Aorta (tissue), 5 donors: ENCODE measurements around the gene CYFIP2. TPM values are rescaled to one million over a fixed set of nuclear protein-coding genes. Genes with fewer than 3 reads are reported as not detected.

Experiments used
- ATAC-seq: fragments of 200-7000 bp; cut with Tn5 transposase; one replicate; pipeline ENCODE4 v1.9.1; 2022; ENCODE audit warnings: moderate library complexity; ENCODE audit not compliant: low FRiP score
- DNase-seq, 2 donors: peaks; one replicate each; pipeline ENCODE4 v3.0.0-alpha.2; 2020
- H3K27ac ChIP-seq, 2 donors: one replicate each; pipeline ENCODE4 v1.5.1; 2013; ENCODE audit warnings: low read length in 2 of 2, mild to moderate bottlenecking in 2 of 2, moderate library complexity in 2 of 2, control low read depth in 1 of 2, inconsistent platforms in 1 of 2, low read depth in 1 of 2
- H3K27me3 ChIP-seq, 2 donors: one replicate each; pipeline ENCODE4 v1.6.1; 2013; ENCODE audit warnings: control low read depth in 1 of 2, low read length in 1 of 2, mild to moderate bottlenecking in 1 of 2, moderate library complexity in 1 of 2; ENCODE audit not compliant: insufficient read depth in 2 of 2, control insufficient read depth in 1 of 2
- H3K36me3 ChIP-seq, 2 donors: one replicate each; pipeline ENCODE4 v1.6.1; 2013; ENCODE audit warnings: control low read depth in 1 of 2, low read length in 1 of 2, mild to moderate bottlenecking in 1 of 2; ENCODE audit not compliant: insufficient read depth in 2 of 2, control insufficient read depth in 1 of 2
- H3K4me1 ChIP-seq, 2 donors: one replicate each; pipeline ENCODE4 v1.6.1; 2013; ENCODE audit warnings: low read length in 2 of 2, control low read depth in 1 of 2, mild to moderate bottlenecking in 1 of 2, moderate library complexity in 1 of 2; ENCODE audit not compliant: insufficient read depth in 2 of 2, control insufficient read depth in 1 of 2
- H3K4me3 ChIP-seq, 2 donors: one replicate each; pipeline ENCODE4 v1.5.1; 2013; ENCODE audit warnings: low read length in 2 of 2, control low read depth in 1 of 2, mild to moderate bottlenecking in 1 of 2
- H3K9me3 ChIP-seq: one replicate; pipeline ENCODE4 v1.6.1; 2013; ENCODE audit warnings: mild to moderate bottlenecking, low read length; ENCODE audit not compliant: control insufficient read depth
- WGBS, 2 donors: extraction: QIAGEN DNeasy Blood & Tissue Kit; methylation state at CpG; one replicate each; pipeline ENCODE4 v1.1.7; 2013; 5-methylcytosine and 5-hydroxymethylcytosine counted together
- intact Hi-C, 2 donors: fragments of 100-400 bp; cut with DNase I; formaldehyde crosslinking; loops; one replicate each; pipeline versions ENCODE4 v1.14.2 to v1.15.0; 2022
- polyA plus RNA-seq, 2 donors: library from polyadenylated mRNA; stranded (reverse); fragments of 200-250 nt; gene quantifications; one replicate each; pipeline ENCODE4 v1.2.3, GENCODE V29; 2013
- total RNA-seq, 2 donors: library from RNA; stranded (reverse); fragmentation: NEBNext Ultra II Directional; extraction: Animal tissue kit (Norgen Biotek cat#: 25700); gene quantifications; one replicate each; pipeline ENCODE4 v1.2.1, GENCODE V29; 2021
- donor health status: healthy with polysubstance abuse.
- donor health status: Bipolar disorder and iron deficiency.
- donor health status: DM: no; HTN: no; CAD: no.
- donor health status: DM: no; HTN: no; CAD: no.
- donor health status: DM: yes; HTN: yes; CAD: no.

Gene CYFIP2
- total and polyA plus RNA-seq, 4 donors = 42.0 to 144 (median 113) TPM

DNA sequence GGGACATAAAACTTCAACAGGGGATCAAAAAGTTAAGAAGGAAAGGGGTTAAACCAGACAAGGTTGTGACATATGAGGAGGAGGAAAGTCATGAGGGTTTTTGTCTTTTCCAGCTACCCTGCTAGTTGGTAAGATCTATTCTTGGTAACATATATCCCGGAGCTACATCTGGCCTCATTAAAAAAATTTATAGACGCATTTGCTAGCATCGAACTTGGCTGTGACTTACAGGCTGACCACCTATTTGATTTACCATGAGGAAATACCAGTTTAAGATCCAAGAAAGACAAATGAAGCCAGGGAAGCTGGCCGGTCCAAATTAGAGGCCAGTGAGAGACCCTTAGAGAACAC lies 106.5 kb downstream of the CYFIP2 start:
- Histone ChIP-seq H3K27ac (no peak overlapping the region), H3K9me3 (no peaks in the 10 kb centered on the region), H3K27me3 (no peaks in the 10 kb centered on the region), H3K4me3 (no peak overlapping the region), H3K4me1 (peaks cover 2 to 7% of the 10 kb centered on the region in 2 donors), H3K36me3 (no peaks in the 10 kb centered on the region)
- no peak for DNase-seq
- 70 to 74% methylated on average over 4 of the region's 4 CpGs for WGBS, 2 donors
- no peak for ATAC-seq
- intact Hi-C loops = loop anchor here in 1 of 2 donors (10.0 kb wide), 1 partner anchor 372 kb away; the partner anchor contains the start of gene LSM11

GRCh38 chr5:157378509-157378908 lies 112.6 kb downstream of the CYFIP2 start:
- 79 to 87% methylated on average over 6 of the region's 6 CpGs for WGBS, 2 donors
- DNase-seq = no peak
- Histone ChIP-seq H3K27ac (no peak overlapping the region), H3K27me3 (no peaks in the 10 kb centered on the region), H3K4me3 (no peak overlapping the region), H3K4me1 (peaks cover 4% of the 10 kb centered on the region in 2 donors), H3K9me3 (no peaks in the 10 kb centered on the region), H3K36me3 (no peaks in the 10 kb centered on the region)
- ATAC-seq = no peak
- intact Hi-C loops = loop anchor here in 1 of 2 donors (10.0 kb wide), 1 partner anchor 366 kb away; the partner anchor contains the start of gene LSM11

DNA sequence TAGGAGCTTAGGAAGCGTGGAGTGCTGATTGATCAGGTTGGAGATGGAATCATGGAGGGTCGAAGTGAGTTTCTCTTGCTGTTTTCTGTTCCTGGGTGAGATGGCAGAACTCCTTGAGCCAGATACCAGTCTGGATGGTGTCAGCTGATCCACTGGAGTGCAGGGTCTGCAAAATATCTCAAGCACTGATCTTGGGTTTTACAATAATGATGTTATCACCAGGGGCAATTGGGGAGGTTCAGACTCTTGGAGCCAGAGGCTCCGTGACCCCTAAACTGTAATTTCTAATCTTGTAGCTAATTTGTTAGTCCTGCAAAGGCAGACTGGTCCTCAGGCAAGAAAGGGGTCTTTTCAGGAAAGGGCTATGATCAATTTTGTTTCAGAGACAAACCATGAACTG lies 114.1 kb downstream of the CYFIP2 start:
- DNase-seq (no peak), ATAC-seq (no peak)
- H3K9me3 ChIP-seq = no peaks in the 10 kb centered on the region
- H3K4me1 ChIP-seq = peaks cover 4% of the 10 kb centered on the region in 2 donors
- 92 to 95% methylated on average over 3 of the region's 3 CpGs for WGBS, 2 donors
- H3K27ac ChIP-seq = no peak overlapping the region
- intact Hi-C loops = loop anchor here in 1 of 2 donors (10.0 kb wide), 2 partner anchors 185 to 365 kb away; partner anchors contain the start of gene LSM11
- no peak overlapping the region for H3K4me3 ChIP-seq
- H3K27me3 ChIP-seq = no peaks in the 10 kb centered on the region
- H3K36me3 ChIP-seq = no peaks in the 10 kb centered on the region

DNA sequence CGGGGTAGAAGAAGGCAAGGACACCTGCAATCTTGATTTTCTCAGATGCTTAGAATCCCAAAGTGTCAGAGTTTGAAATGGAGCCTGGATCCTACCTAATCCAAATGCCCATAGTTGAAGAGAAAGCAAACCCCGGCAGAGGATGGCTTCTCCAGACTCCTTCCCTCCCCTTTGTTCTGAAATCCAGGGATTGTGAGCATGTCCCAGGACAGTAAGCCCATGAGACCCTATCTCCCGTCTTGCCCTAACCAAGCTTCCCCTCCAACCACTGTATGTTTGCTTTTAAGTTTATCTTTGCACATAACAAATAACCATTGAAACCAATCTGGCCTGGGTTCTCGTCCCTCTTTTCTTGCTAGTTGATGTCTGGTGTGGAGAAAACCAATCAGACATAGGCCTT lies 115.8 kb downstream of the CYFIP2 start:
- H3K4me3 ChIP-seq = no peak overlapping the region
- ATAC-seq (no peak), DNase-seq (no peak)
- intact Hi-C loops = loop anchor here in 1 of 2 donors (10.0 kb wide), 1 partner anchor 183 kb away; no protein-coding TSS in a partner anchor
- peaks cover 6 to 12% of the 10 kb centered on the region in 2 donors for H3K4me1 ChIP-seq
- 57 to 73% methylated on average over 4 of the region's 4 CpGs for WGBS, 2 donors
- peak overlapping the region; percentile 87 to 89 for H3K27ac ChIP-seq
- H3K36me3 ChIP-seq = no peaks in the 10 kb centered on the region
- no peaks in the 10 kb centered on the region for H3K27me3 ChIP-seq
- H3K9me3 ChIP-seq = no peaks in the 10 kb centered on the region

DNA sequence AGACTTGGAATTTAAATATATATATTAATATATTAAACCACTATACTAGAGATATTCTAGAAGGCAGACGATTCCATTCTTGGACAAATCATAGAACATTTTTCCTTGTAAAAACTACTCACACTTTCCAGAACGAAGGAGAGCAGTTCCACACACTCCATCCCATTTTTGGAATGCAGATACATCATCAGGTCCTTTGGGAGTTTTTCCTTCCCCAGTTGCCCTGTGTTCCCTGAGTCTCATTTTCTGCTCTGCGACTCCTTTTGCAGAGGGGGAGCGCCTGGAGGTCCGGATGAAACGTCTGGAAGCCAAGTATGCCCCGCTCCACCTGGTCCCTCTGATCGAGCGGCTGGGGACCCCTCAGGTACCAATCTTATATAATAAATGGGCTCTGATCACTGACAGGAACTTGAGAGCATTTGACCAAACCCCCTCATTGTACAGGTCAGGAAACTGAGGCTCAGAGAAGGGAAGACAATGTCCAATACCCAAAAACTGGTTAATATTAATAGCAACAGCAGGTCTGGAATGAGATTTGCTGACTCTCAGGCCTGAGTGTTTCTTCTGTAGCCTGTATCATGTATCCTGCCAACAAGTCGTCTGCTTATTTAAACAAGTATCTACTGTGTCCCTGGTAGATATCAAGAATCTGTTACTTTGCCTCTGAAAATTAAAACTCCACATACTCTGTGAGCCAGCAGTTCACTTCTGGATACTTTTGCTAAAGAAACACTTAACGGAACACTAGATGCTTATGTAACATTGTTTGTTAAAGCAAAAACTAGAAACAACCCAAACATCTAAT lies 117.3 kb downstream of the CYFIP2 start:
- no peak for DNase-seq
- Histone ChIP-seq H3K9me3 (no peaks in the 10 kb centered on the region), H3K4me3 (peak overlapping the region; percentile 54 to 92), H3K4me1 (peaks cover 6 to 12% of the 10 kb centered on the region in 2 donors), H3K27me3 (no peaks in the 10 kb centered on the region), H3K36me3 (no peaks in the 10 kb centered on the region), H3K27ac (peak overlapping the region; percentile 97 to 99)
- WGBS, 2 donors = 15% methylated on average over 11 of the region's 11 CpGs
- ATAC-seq = no peak
- intact Hi-C loops = loop anchor here in 1 of 2 donors (10.0 kb wide), 1 partner anchor 182 kb away; no protein-coding TSS in a partner anchor

DNA sequence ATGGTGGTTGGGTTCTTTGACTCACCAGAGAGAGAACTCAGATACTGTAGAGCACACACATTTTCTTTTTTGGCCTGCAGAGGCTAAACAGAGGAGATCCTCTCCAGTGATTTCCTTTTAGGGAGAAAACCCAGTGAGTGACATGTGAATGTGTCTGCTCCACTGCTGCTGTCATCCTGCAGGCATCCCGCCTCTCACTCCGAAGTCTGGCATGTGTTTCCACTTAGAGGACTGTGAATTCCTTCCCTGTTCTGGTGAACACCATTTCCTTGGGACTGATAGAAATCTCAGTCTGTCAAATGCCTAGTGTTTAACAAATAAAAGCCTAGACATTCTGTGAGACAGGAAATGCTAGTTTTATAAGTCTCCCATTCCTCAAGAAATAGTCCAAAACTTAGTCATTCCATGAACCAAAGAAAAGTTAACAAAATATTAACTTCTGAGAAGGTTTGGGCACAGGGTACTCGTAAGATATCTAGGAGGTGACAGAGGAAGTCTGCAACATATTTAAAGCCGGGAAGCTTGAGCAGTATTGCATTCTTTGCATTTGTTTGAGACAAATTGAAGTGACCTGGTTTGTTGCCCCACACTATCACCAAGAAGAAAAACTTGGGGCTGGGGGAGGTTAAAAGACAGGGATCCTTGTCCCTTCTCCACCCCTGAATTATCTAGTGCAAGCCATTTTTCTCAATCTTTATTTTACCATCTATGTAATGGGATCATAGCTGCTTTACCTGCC lies 119.2 kb downstream of the CYFIP2 start:
- no peaks in the 10 kb centered on the region for H3K27me3 ChIP-seq
- no peaks in the 10 kb centered on the region for H3K36me3 ChIP-seq
- 1 to 5% methylated on average over 4 of the region's 4 CpGs for WGBS, 2 donors
- ATAC-seq (peak; percentile 76), DNase-seq (peak; percentile 81 to 87)
- H3K27ac ChIP-seq = peak overlapping the region; percentile 96 to 97
- intact Hi-C loops = loop anchor here (5.0 to 10.0 kb wide), 2 partner anchors 77 to 180 kb away; partner anchors contain the start of gene NIPAL4 (in 1 of the 2)
- H3K9me3 ChIP-seq = no peaks in the 10 kb centered on the region
- peak overlapping the region in 1 of 2 donors; percentile 30 for H3K4me3 ChIP-seq
- peaks cover 6 to 12% of the 10 kb centered on the region in 2 donors for H3K4me1 ChIP-seq

- Histone ChIP-seq H3K27me3 (no peaks in the 10 kb centered on the region), H3K4me1 (peaks cover 6 to 12% of the 10 kb centered on the region in 2 donors), H3K9me3 (no peaks in the 10 kb centered on the region), H3K36me3 (no peaks in the 10 kb centered on the region), H3K27ac (peak overlapping the region; percentile 60 to 90), H3K4me3 (no peak overlapping the region)
- WGBS, 2 donors = 0 to 2% methylated on average over 1 of the region's 1 CpG
- intact Hi-C loops = loop anchor here (5.0 to 10.0 kb wide), 2 partner anchors 75 to 178 kb away; partner anchors contain the start of gene NIPAL4 (in 1 of the 2)
- ATAC-seq = no peak
- no peak for DNase-seq
Measured at GRCh38 chr5:157387041-157387563, 121.2 kb downstream of the CYFIP2 start.

GRCh38 chr5:157387683-157388093 lies 121.8 kb downstream of the CYFIP2 start:
- DNase-seq (peak in 1 of 2 donors; percentile 64), ATAC-seq (peak; percentile 69)
- peaks cover 0 to under 1% of the 10 kb centered on the region in 2 donors for H3K36me3 ChIP-seq
- peaks cover 6 to 7% of the 10 kb centered on the region in 2 donors for H3K4me1 ChIP-seq
- no peaks in the 10 kb centered on the region for H3K27me3 ChIP-seq
- no peaks in the 10 kb centered on the region for H3K9me3 ChIP-seq
- H3K4me3 ChIP-seq = no peak overlapping the region
- 0 to 7% methylated on average over 3 of the region's 3 CpGs for WGBS, 2 donors
- peak overlapping the region; percentile 60 to 80 for H3K27ac ChIP-seq
- intact Hi-C loops = loop anchor here (5.0 to 10.0 kb wide), 2 partner anchors 75 to 177 kb away; partner anchors contain the start of gene NIPAL4 (in 1 of the 2)
